ENCODE measurements around the gene CKMT2.

CKMT2 gene

GRCh38 chr5:81313686-81314085, 80.6 kb downstream of the CKMT2 start:
- TF ChIP-seq CTCF (IDR thresholded peaks at IDR 0.05): no peak

GRCh38 chr5:81314581-81314980, 81.5 kb downstream of the CKMT2 start:
- TF ChIP-seq CTCF (IDR thresholded peaks at IDR 0.05): no peak

GRCh38 chr5:81315336-81315735, 82.2 kb downstream of the CKMT2 start:
- TF ChIP-seq CTCF (IDR thresholded peaks at IDR 0.05): no peak

GRCh38 chr5:81315830-81316229, 82.7 kb downstream of the CKMT2 start:
- TF ChIP-seq CTCF (IDR thresholded peaks at IDR 0.05): no peak

All from LNCAP (cell line).